IMR-90 (cell line): ENCODE results near the gene OR10H5. TPM values are rescaled to one million over a fixed set of nuclear protein-coding genes. Genes with fewer than 3 reads are reported as not detected.

Experiments
- ATAC-seq: fragments of 200-7000 bp; cut with Tn5 transposase; 2 replicates; pipeline ENCODE4 v1.9.1; 2020; ENCODE audit warnings: low read depth, mild to moderate bottlenecking, moderate library complexity
- BruUV-seq: library from RNA; stranded (reverse); fragments of 400-500 nt; replicated peaks from 2 replicates; lab custom pipeline; 2021; lab: Mats Ljungman, UMichigan
- CTCF ChIA-PET: fragments of 300-600 bp; formaldehyde crosslinking; extraction: SDS; loops from one replicate; lab custom pipeline; 2021; ENCODE audit warnings: antibody characterized with exemption; lab: Yijun Ruan, JAX
- POLR2A ChIA-PET: fragments of 300-600 bp; sonication (Branson Sonifier 250); formaldehyde crosslinking; loops from one replicate; lab custom pipeline; 2022; ENCODE audit warnings: antibody characterized with exemption; ENCODE audit not compliant: unreplicated experiment; lab: Charles Lee
- DNase-seq: peaks from one replicate; pipeline ENCODE4 v3.0.0; 2013
- H2AFZ ChIP-seq: replicated peaks from 2 replicates; pipeline ENCODE3; 2013; ENCODE audit warnings: low read length, mild to moderate bottlenecking; ENCODE audit not compliant: poor library complexity
- H2AK5ac ChIP-seq: 2 replicates; pipeline ENCODE4 v1.6.1; 2013; ENCODE audit warnings: low read depth, low read length, inconsistent platforms
- H2AK9ac ChIP-seq: replicated peaks from 2 replicates; pipeline ENCODE3; 2013; ENCODE audit warnings: mild to moderate bottlenecking, low read depth, low read length, moderate library complexity; ENCODE audit not compliant: poor library complexity
- H2BK120ac ChIP-seq: 2 replicates; pipeline ENCODE4 v1.6.1; 2013; ENCODE audit warnings: low read depth, low read length, inconsistent platforms
- H2BK15ac ChIP-seq: 3 replicates; pipeline ENCODE4 v1.6.1; 2013; ENCODE audit warnings: low read depth, low read length, inconsistent platforms
- H2BK20ac ChIP-seq: 2 replicates; pipeline ENCODE4 v1.6.1; 2013; ENCODE audit warnings: low read depth, mild to moderate bottlenecking, inconsistent platforms, low read length, moderate library complexity
- H2BK5ac ChIP-seq: 2 replicates; pipeline ENCODE4 v1.6.1; 2013; ENCODE audit warnings: mild to moderate bottlenecking, low read depth, low read length, inconsistent platforms; ENCODE audit not compliant: poor library complexity, severe bottlenecking
- H3K14ac ChIP-seq: replicated peaks from 2 replicates; pipeline ENCODE4 v1.6.1; 2013; ENCODE audit warnings: low read depth, low read length, inconsistent platforms
- H3K18ac ChIP-seq: 2 replicates; pipeline ENCODE4 v1.6.1; 2013; ENCODE audit warnings: low read depth, low read length, control low read depth
- H3K23ac ChIP-seq: 2 replicates; pipeline ENCODE4 v1.6.1; 2013; ENCODE audit warnings: low read depth, low read length, inconsistent platforms
- H3K27ac ChIP-seq: 2 replicates; pipeline ENCODE4 v1.5.1; 2013; ENCODE audit warnings: mild to moderate bottlenecking, control low read depth, low read length; ENCODE audit not compliant: insufficient read depth
- H3K27me3 ChIP-seq: 2 replicates; pipeline ENCODE4 v1.6.1; 2013; ENCODE audit warnings: low read length; ENCODE audit not compliant: control insufficient read depth, insufficient read depth
- H3K36me3 ChIP-seq: 2 replicates; pipeline ENCODE4 v1.6.1; 2013; ENCODE audit warnings: low read length, mixed read lengths; ENCODE audit not compliant: control insufficient read depth, insufficient read depth
- H3K4ac ChIP-seq: 2 replicates; pipeline ENCODE4 v1.6.1; 2013; ENCODE audit warnings: low read depth, low read length, inconsistent platforms
- H3K4me1 ChIP-seq: 2 replicates; pipeline ENCODE4 v1.6.1; 2013; ENCODE audit warnings: low read length, mixed read lengths; ENCODE audit not compliant: control insufficient read depth, insufficient read depth
- H3K4me2 ChIP-seq: 2 replicates; pipeline ENCODE4 v1.6.1; 2013; ENCODE audit warnings: low read depth, mild to moderate bottlenecking, control low read depth, low read length, moderate library complexity
- H3K4me3 ChIP-seq: 2 replicates; pipeline ENCODE4 v1.5.1; 2013; ENCODE audit warnings: low read depth, mild to moderate bottlenecking, control low read depth, low read length, moderate library complexity; ENCODE audit not compliant: insufficient read depth
- H3K56ac ChIP-seq: 2 replicates; pipeline ENCODE4 v1.6.1; 2013; ENCODE audit warnings: low read length, inconsistent platforms; ENCODE audit not compliant: insufficient read depth; ENCODE audit errors: extremely low read depth
- H3K79me1 ChIP-seq, 2 experiments: 2 replicates each; pipeline ENCODE4 v1.6.1; 2013; ENCODE audit warnings: low read length in 2 of 2, inconsistent platforms in 1 of 2, low read depth in 1 of 2
- H3K9ac ChIP-seq: 2 replicates; pipeline ENCODE4 v1.6.1; 2013; ENCODE audit warnings: low read depth, low read length, control low read depth
- H3K9me1 ChIP-seq: 2 replicates; pipeline ENCODE4 v1.6.1; 2013; ENCODE audit warnings: low read length, inconsistent platforms; ENCODE audit not compliant: insufficient read depth
- H3K9me3 ChIP-seq: 2 replicates; pipeline ENCODE4 v1.6.1; 2013; ENCODE audit warnings: low read length; ENCODE audit not compliant: control insufficient read depth, insufficient read depth
- H4K20me1 ChIP-seq: 2 replicates; pipeline ENCODE4 v1.6.1; 2013; ENCODE audit warnings: low read length, inconsistent platforms; ENCODE audit not compliant: insufficient read depth
- H4K5ac ChIP-seq: 2 replicates; pipeline ENCODE4 v1.6.1; 2013; ENCODE audit warnings: mild to moderate bottlenecking, low read depth, low read length, control low read depth
- H4K8ac ChIP-seq, 2 experiments: 2 replicates each; pipeline ENCODE4 v1.6.1; 2013; ENCODE audit warnings: low read depth in 2 of 2, low read length in 2 of 2, control low read depth in 1 of 2, inconsistent platforms in 1 of 2
- H4K91ac ChIP-seq: 2 replicates; pipeline ENCODE4 v1.6.1; 2013; ENCODE audit warnings: low read depth, low read length, inconsistent platforms; ENCODE audit not compliant: insufficient read depth
- BHLHE40 ChIP-seq: fragments of 150-350 bp; IDR thresholded peaks from 2 replicates; pipeline ENCODE4 v1.6.1; 2016; ENCODE audit warnings: mild to moderate bottlenecking, low read depth, low read length
- CEBPB ChIP-seq: IDR thresholded peaks from 2 replicates; pipeline ENCODE4 v1.6.1; 2012; ENCODE audit warnings: low read depth, low read length, improper control_type of control experiment
- FOS ChIP-seq: fragments of 150-350 bp; IDR thresholded peaks from 2 replicates; pipeline ENCODE4 v1.6.1; 2016; ENCODE audit warnings: low read depth, low read length
- MAFK ChIP-seq: IDR thresholded peaks from 2 replicates; pipeline ENCODE4 v1.6.1; 2012; ENCODE audit warnings: low read depth, low read length, improper control_type of control experiment
- RAD21 ChIP-seq: IDR thresholded peaks from 2 replicates; pipeline ENCODE4 v1.6.1; 2012; ENCODE audit warnings: low read length, improper control_type of control experiment
- WGBS, 2 experiments: methylation state at CpG; one replicate each; pipeline versions ENCODE4 v1.1.5 to v1.1.7; 2013; ENCODE audit warnings: missing lambda C conversion rate in 2 of 2; ENCODE audit not compliant: insufficient read length in 1 of 2; ENCODE audit errors: extremely low coverage in 2 of 2; 5-methylcytosine and 5-hydroxymethylcytosine counted together
- dilution Hi-C: fragments of 300-500 bp; cut with HindIII; formaldehyde crosslinking; loops from one replicate; pipeline ENCODE4 v1.14.3; 2018; ENCODE audit warnings: low sequenced_read_pairs; ENCODE audit not compliant: unreplicated experiment
- in situ Hi-C: fragments of 300-500 bp; cut with MboI; formaldehyde crosslinking; loops from 3 replicates; pipeline ENCODE4 v1.14.3; 2019; ENCODE audit warnings: low sequenced_read_pairs, inconsistent platforms, mixed read lengths
- intact Hi-C: fragments of 100-400 bp; cut with micrococcal nuclease; formaldehyde crosslinking; loops from 2 replicates; pipeline ENCODE4 v1.10.0; 2022
- polyA plus RNA-seq, 3 experiments: library from polyadenylated mRNA; depleted of rRNA; stranded (reverse); fragments of >200 nt; gene quantifications; 2 replicates each; pipeline ENCODE4 v1.2.3, GENCODE V29; 2012; ENCODE audit warnings: low replicate concordance in 1 of 3
- total RNA-seq: library from RNA; depleted of rRNA; stranded (reverse); fragments of >200 nt; gene quantifications from 2 replicates; pipeline ENCODE4 v1.2.3, GENCODE V29; 2012
- TF ChIP-seq, protein P1 (sequence below): fragments of 150-350 bp; IDR thresholded peaks from 2 replicates; pipeline ENCODE4 v1.6.1; 2016; ENCODE audit warnings: low read depth, mild to moderate bottlenecking, low read length, moderate library complexity, borderline replicate concordance
- TF ChIP-seq, protein P2 (sequence below): conservative IDR thresholded peaks from 2 replicates; pipeline ENCODE4 v1.5.1; 2012; ENCODE audit warnings: mild to moderate bottlenecking, low read depth, low read length, improper control_type of control experiment

Gene OR10H5
- total and polyA plus RNA-seq, 2 of the 4 experiments (the other 2 are of a cell fraction), result not detected

DNA sequence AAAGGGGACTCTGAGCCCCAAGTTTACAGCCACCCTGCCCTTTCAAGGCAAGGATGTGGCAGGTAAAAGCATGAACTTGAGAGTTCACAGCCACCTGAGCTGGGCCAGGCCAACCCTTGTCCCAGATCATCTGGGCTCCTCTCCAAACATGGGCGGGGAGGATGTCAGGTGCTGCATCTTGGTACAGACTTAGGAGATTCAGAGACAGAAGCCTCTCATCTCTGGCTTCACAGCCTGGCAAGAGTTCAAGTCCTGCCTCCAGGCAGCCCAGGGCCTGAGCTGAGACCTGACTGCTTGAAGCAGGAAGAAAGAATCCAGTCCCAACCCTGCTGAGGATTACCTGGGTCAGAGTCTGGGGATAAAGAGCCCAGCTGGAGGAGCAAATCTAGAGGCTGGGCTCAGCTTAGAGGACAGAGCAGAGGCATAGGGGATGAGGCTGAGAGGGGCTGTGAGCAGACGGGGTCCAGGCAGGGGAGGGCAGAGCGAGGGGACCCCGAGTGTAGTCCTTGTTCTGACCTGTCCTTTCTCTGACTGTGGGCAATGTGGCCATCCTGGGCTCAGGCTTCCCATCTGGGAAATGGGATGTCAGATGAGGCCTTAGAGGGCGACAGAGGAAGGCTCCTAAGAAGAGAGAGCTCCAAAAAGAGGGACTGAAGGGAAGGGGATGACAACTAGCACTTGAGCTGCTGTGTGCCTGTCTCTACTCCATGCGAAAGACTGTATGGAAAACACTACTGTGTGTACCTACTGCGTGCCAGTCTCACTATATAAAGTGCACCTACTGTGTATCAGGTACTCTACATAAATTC lies 6.6 kb upstream of the OR10H5 start:
- Histone ChIP-seq H2BK5ac (no peak overlapping the region), H2AFZ (no peak overlapping the region), H2BK15ac (no peak overlapping the region), H3K23ac (no peak overlapping the region), H3K4me1 (no peaks in the 10 kb centered on the region), H3K9me1 (no peaks in the 10 kb centered on the region), H4K8ac (no peak overlapping the region), H3K9ac (no peak overlapping the region), H3K18ac (no peak overlapping the region), H4K20me1 (no peaks in the 10 kb centered on the region), H2AK9ac (no peak overlapping the region), H3K27me3 (no peaks in the 10 kb centered on the region), H3K79me1 (no peaks in the 10 kb centered on the region), H3K4ac (no peak overlapping the region), H3K36me3 (no peaks in the 10 kb centered on the region), H3K14ac (no peak overlapping the region), H4K91ac (no peak overlapping the region), H3K4me3 (no peak overlapping the region), H3K4me2 (no peak overlapping the region), H4K5ac (no peak overlapping the region), H3K56ac (no peak overlapping the region), H2BK20ac (no peak overlapping the region), H2AK5ac (no peak overlapping the region), H3K9me3 (peaks cover 32% of the 10 kb centered on the region), H2BK120ac (no peak overlapping the region), H3K27ac (no peak overlapping the region)
- TF ChIP-seq, protein P1, sequence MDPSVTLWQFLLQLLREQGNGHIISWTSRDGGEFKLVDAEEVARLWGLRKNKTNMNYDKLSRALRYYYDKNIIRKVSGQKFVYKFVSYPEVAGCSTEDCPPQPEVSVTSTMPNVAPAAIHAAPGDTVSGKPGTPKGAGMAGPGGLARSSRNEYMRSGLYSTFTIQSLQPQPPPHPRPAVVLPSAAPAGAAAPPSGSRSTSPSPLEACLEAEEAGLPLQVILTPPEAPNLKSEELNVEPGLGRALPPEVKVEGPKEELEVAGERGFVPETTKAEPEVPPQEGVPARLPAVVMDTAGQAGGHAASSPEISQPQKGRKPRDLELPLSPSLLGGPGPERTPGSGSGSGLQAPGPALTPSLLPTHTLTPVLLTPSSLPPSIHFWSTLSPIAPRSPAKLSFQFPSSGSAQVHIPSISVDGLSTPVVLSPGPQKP, result no peak
- TF ChIP-seq FOS (no peak), CEBPB (no peak), BHLHE40 (no peak), MAFK (no peak), RAD21 (no peak)
- TF ChIP-seq, protein P2, sequence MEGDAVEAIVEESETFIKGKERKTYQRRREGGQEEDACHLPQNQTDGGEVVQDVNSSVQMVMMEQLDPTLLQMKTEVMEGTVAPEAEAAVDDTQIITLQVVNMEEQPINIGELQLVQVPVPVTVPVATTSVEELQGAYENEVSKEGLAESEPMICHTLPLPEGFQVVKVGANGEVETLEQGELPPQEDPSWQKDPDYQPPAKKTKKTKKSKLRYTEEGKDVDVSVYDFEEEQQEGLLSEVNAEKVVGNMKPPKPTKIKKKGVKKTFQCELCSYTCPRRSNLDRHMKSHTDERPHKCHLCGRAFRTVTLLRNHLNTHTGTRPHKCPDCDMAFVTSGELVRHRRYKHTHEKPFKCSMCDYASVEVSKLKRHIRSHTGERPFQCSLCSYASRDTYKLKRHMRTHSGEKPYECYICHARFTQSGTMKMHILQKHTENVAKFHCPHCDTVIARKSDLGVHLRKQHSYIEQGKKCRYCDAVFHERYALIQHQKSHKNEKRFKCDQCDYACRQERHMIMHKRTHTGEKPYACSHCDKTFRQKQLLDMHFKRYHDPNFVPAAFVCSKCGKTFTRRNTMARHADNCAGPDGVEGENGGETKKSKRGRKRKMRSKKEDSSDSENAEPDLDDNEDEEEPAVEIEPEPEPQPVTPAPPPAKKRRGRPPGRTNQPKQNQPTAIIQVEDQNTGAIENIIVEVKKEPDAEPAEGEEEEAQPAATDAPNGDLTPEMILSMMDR, result no peak
- dilution Hi-C loops, result no loop called here
- intact Hi-C loops, result no loop called here
- in situ Hi-C loops, result no loop called here
- ATAC-seq (no peak), DNase-seq (no peak)
- CTCF ChIA-PET, result no interaction called here
- POLR2A ChIA-PET, result no interaction called here
- no TSS peak for BruUV-seq
- 80% methylated on average over 1 of the region's 7 CpGs; no CpG with 5 or more reads in 1 of the 2 experiments for WGBS, 2 experiments
